HepG2 (cell line): ENCODE results near the gene C3orf18. TPM values are rescaled to one million over a fixed set of nuclear protein-coding genes. Genes with fewer than 3 reads are reported as not detected.

Source experiments
- ATAC-seq: fragments of 200-7000 bp; cut with Tn5 transposase; 3 replicates; pipeline ENCODE4 v1.9.1; 2020; ENCODE audit warnings: mild to moderate bottlenecking, moderate library complexity
- BruUV-seq: library from RNA; stranded (reverse); fragments of 400-500 nt; replicated peaks from 2 replicates; lab custom pipeline; 2021; lab: Mats Ljungman, UMichigan
- CTCF ChIA-PET: fragments of 300-600 bp; formaldehyde crosslinking; extraction: SDS; loops from one replicate; lab custom pipeline; 2021; ENCODE audit warnings: low total read pairs, inconsistent platforms, low intra/inter-chr PET ratio; lab: Yijun Ruan, JAX
- POLR2A ChIA-PET: fragments of 350-600 bp; sonication (Branson Sonifier 250); formaldehyde crosslinking; loops from one replicate; lab custom pipeline; 2020; ENCODE audit warnings: antibody characterized with exemption, inconsistent platforms; lab: Yijun Ruan, JAX
- DNase-seq: peaks from one replicate; pipeline ENCODE4 v3.0.0-alpha.2; 2015; ENCODE audit warnings: low spot score
- FAIRE-seq: peaks from 3 replicates; lab custom pipeline; 2011; peaks lifted over from hg19 to GRCh38; lab: Jason Lieb, UNC
- H2AFZ ChIP-seq: one replicate; pipeline ENCODE4 v1.6.1; 2011; ENCODE audit warnings: low read length, inconsistent platforms
- H3K27ac ChIP-seq: fragments of 300-600 bp; 3 replicates; pipeline ENCODE4 v1.8.0; 2011; ENCODE audit warnings: mixed run types, mild to moderate bottlenecking, mixed read lengths, low read length, inconsistent platforms; ENCODE audit not compliant: insufficient read depth; ENCODE audit errors: extremely low read length
- H3K27me3 ChIP-seq, 2 experiments: fragments of 200-600 bp in 1 of 2; 2 replicates in 1 of 2; 3 replicates in 1 of 2; pipeline versions ENCODE4 v1.6.0 to v1.8.0; 2011; ENCODE audit warnings: low read length in 2 of 2, mild to moderate bottlenecking in 2 of 2, moderate library complexity in 2 of 2, inconsistent platforms in 1 of 2; ENCODE audit not compliant: insufficient read depth in 2 of 2, control insufficient read depth in 1 of 2
- H3K36me3 ChIP-seq, 2 experiments: fragments of 200-600 bp in 1 of 2; replicated peaks in 1 of 2; 2 replicates in 1 of 2; 3 replicates in 1 of 2; pipeline versions ENCODE4 v1.5.1 to v1.8.0; 2011; ENCODE audit warnings: low read length in 2 of 2, inconsistent platforms in 1 of 2; ENCODE audit not compliant: insufficient read depth in 2 of 2, control insufficient read depth in 1 of 2
- H3K4me1 ChIP-seq: 2 replicates; pipeline ENCODE4 v1.5.1; 2012; ENCODE audit warnings: low read length, inconsistent platforms; ENCODE audit not compliant: insufficient read depth
- H3K4me2 ChIP-seq: 2 replicates; pipeline ENCODE4 v1.6.0; 2011; ENCODE audit warnings: low read depth, low read length, inconsistent platforms
- H3K4me3 ChIP-seq, 3 experiments: fragments of 200-600 bp in 1 of 3; sonication (generic), shearing (Covaris generic) in 1 of 3; replicated peaks in 1 of 3; 2 replicates each; pipeline ENCODE4 v1.5.1; 2011 to 2016; ENCODE audit warnings: low read length in 3 of 3, inconsistent platforms in 2 of 3, low read depth in 2 of 3, mild to moderate bottlenecking in 2 of 3, control low read depth in 1 of 3, mixed read lengths in 1 of 3; ENCODE audit not compliant: insufficient read depth in 1 of 3
- H3K79me2 ChIP-seq: one replicate; pipeline ENCODE4 v1.6.1; 2011; ENCODE audit warnings: low read length, inconsistent platforms; ENCODE audit not compliant: insufficient read depth
- H3K9ac ChIP-seq: 2 replicates; pipeline ENCODE4 v1.6.0; 2011; ENCODE audit warnings: mild to moderate bottlenecking, low read depth, low read length, inconsistent platforms; ENCODE audit not compliant: insufficient read depth
- H3K9me3 ChIP-seq: 2 replicates; pipeline ENCODE4 v1.5.1; 2012; ENCODE audit warnings: mild to moderate bottlenecking, low read length
- H4K20me1 ChIP-seq: 2 replicates; pipeline ENCODE4 v1.6.0; 2011; ENCODE audit warnings: inconsistent platforms, mild to moderate bottlenecking, low read length, moderate library complexity; ENCODE audit not compliant: insufficient read depth
- ARHGAP35 ChIP-seq: sonication (generic); formaldehyde crosslinking; IDR thresholded peaks from 2 replicates; pipeline ENCODE4 v1.9.0; 2022; ENCODE audit warnings: mild to moderate bottlenecking, inconsistent platforms, moderate library complexity, missing genetic modification reagents, borderline replicate concordance
- EHMT2 ChIP-seq: fragments of 200-600 bp; sonication (generic); IDR thresholded peaks from 2 replicates; pipeline ENCODE4 v1.7.0; 2017; ENCODE audit warnings: antibody characterized with exemption, low read depth, low read length, borderline replicate concordance
- FOXA3 ChIP-seq: IDR thresholded peaks from 2 replicates; pipeline ENCODE4 v1.6.1; 2016; ENCODE audit warnings: missing genetic modification reagents, missing compliant biosample characterization
- IRX3 ChIP-seq: sonication (generic); formaldehyde crosslinking; IDR thresholded peaks from 2 replicates; pipeline ENCODE4 v1.8.1; 2023; ENCODE audit warnings: mild to moderate bottlenecking, low read depth, missing genetic modification reagents, borderline replicate concordance
- JUN ChIP-seq: sonication (generic); formaldehyde crosslinking; IDR thresholded peaks from 2 replicates; pipeline ENCODE4 v1.4.0; 2020; ENCODE audit warnings: mild to moderate bottlenecking, missing genetic modification reagents
- RAD21 ChIP-seq: fragments of 450-650 bp; formaldehyde crosslinking; IDR thresholded peaks from 2 replicates; pipeline ENCODE4 v1.5.0; 2020; ENCODE audit warnings: mild to moderate bottlenecking
- SALL2 ChIP-seq: sonication (generic); formaldehyde crosslinking; IDR thresholded peaks from 2 replicates; pipeline ENCODE4 v1.8.1; 2023; ENCODE audit warnings: mild to moderate bottlenecking, missing genetic modification reagents, inconsistent platforms
- TBP ChIP-seq: sonication (generic); formaldehyde crosslinking; IDR thresholded peaks from 2 replicates; pipeline ENCODE4 v1.5.0; 2020; ENCODE audit warnings: missing genetic modification reagents
- ZBTB3 ChIP-seq: sonication (generic); formaldehyde crosslinking; IDR thresholded peaks from 2 replicates; pipeline ENCODE4 v1.4.0; 2020; ENCODE audit warnings: low read depth, mild to moderate bottlenecking, moderate library complexity, missing genetic modification reagents, borderline replicate concordance
- ZMYM4 ChIP-seq: sonication (generic); formaldehyde crosslinking; IDR thresholded peaks from 2 replicates; pipeline ENCODE4 v1.8.1; 2023; ENCODE audit warnings: mild to moderate bottlenecking, missing genetic modification reagents
- ZNF710 ChIP-seq: sonication (generic); formaldehyde crosslinking; IDR thresholded peaks from 2 replicates; pipeline ENCODE4 v1.5.0; 2020; ENCODE audit warnings: mild to moderate bottlenecking, missing genetic modification reagents, borderline replicate concordance
- ZNF737 ChIP-seq: sonication (generic); formaldehyde crosslinking; IDR thresholded peaks from 2 replicates; pipeline ENCODE4 v1.5.0; 2020; ENCODE audit warnings: missing genetic modification reagents, mild to moderate bottlenecking, borderline replicate concordance
- ZNF780A ChIP-seq: sonication (generic); formaldehyde crosslinking; IDR thresholded peaks from 2 replicates; pipeline ENCODE4 v1.8.0; 2022; ENCODE audit warnings: mild to moderate bottlenecking, missing genetic modification reagents, moderate library complexity
- WGBS: methylation state at CpG from one replicate; pipeline ENCODE4 v1.1.6; 2017; ENCODE audit warnings: low lambda C conversion rate; 5-methylcytosine and 5-hydroxymethylcytosine counted together
- in situ Hi-C: cut with HindIII; loops from 2 replicates; pipeline ENCODE4 v1.10.0; 2017; ENCODE audit warnings: low pct_unique_long_range_greater_than_20kb; ENCODE audit not compliant: extremely low pct_ligation_motif_present
- intact Hi-C: fragments of 100-400 bp; cut with micrococcal nuclease; formaldehyde crosslinking; loops from one replicate; pipeline ENCODE4 v1.10.0; 2022; ENCODE audit not compliant: unreplicated experiment
- polyA plus RNA-seq, 8 experiments: library from polyadenylated mRNA; depleted of rRNA in 3 of 8; stranded (reverse) in 7 of 8; unstranded in 1 of 8; fragments of >200 nt; fragmentation: Illumina TruSeq in 4 of 8; extraction: Trizol in 4 of 8; gene quantifications; 2 replicates each; pipeline versions ENCODE4 v1.2.1 to v1.2.3, GENCODE V29; 2011 to 2016; ENCODE audit warnings: low read depth in 4 of 8, missing spikeins in 1 of 8, mixed read lengths in 1 of 8; ENCODE audit not compliant: insufficient read depth in 1 of 8
- total RNA-seq, 5 experiments: library from RNA; depleted of rRNA; stranded (reverse); fragments of >200 nt; fragmentation: Illumina TruSeq; extraction: Trizol; gene quantifications; 2 replicates each; pipeline ENCODE4 v1.2.3, GENCODE V29; 2016; ENCODE audit warnings: low read depth in 1 of 5

Gene C3orf18
- total and polyA plus RNA-seq, 2 of the 13 experiments (the other 11 are each of a cell fraction or from before 2014, with no cell fraction given) = 1.6 to 4.8 TPM

GRCh38 chr3:50572801-50573371 is 5.3 kb upstream of the C3orf18 start:
- POLR2A ChIA-PET = interaction anchor here (0.9 to 1.5 kb wide), 3 partner anchors 28 to 40 kb away, joined by 3 to 9 read pairs (median 4); partner anchors contain the start of gene CISH
- no peak overlapping the region for H3K4me3 ChIP-seq
- no peak overlapping the region for H2AFZ ChIP-seq
- 90% methylated on average over 4 of the region's 4 CpGs for WGBS
- no peak for FAIRE-seq
- H3K27ac ChIP-seq = no peak overlapping the region
- TF ChIP-seq ARHGAP35 (CRISPR knock-in tag) = no peak
- no peak for TF ChIP-seq IRX3 (CRISPR knock-in tag)
- TF ChIP-seq SALL2 (CRISPR knock-in tag) = no peak
- no peak for TF ChIP-seq ZNF780A
- TF ChIP-seq EHMT2 = no peak
- TF ChIP-seq ZMYM4 = no peak
- H3K27me3 ChIP-seq = no peaks in the 10 kb centered on the region; a peak in 1 of 5 replicates
- in situ Hi-C loops = loop anchor here (5.0 kb wide), 3 partner anchors 39 to 809 kb away; partner anchors contain the start of gene CISH
- peaks cover 42% of the 10 kb centered on the region for H3K4me1 ChIP-seq
- no peak for DNase-seq
- no peaks in the 10 kb centered on the region for H3K9me3 ChIP-seq
- intact Hi-C loops = loop anchor here (1.0 to 2.0 kb wide), 2 partner anchors 16 to 41 kb away; no protein-coding TSS in a partner anchor
- no peaks in the 10 kb centered on the region for H3K79me2 ChIP-seq
- no peaks in the 10 kb centered on the region; a peak in 2 of 5 replicates for H3K36me3 ChIP-seq
- BruUV-seq = no TSS peak
- no peak overlapping the region for H3K4me2 ChIP-seq
- no peaks in the 10 kb centered on the region for H4K20me1 ChIP-seq
- no peak for ATAC-seq
- no peak overlapping the region for H3K9ac ChIP-seq
- CTCF ChIA-PET = interaction anchor here (1.5 to 7.2 kb wide), 2 partner anchors 41 to 80 kb away, joined by 4 to 182 read pairs; partner anchors contain the start of genes CISH and MAPKAPK3

GRCh38 chr3:50572158-50572557 is 4.6 kb upstream of the C3orf18 start:
- no peaks in the 10 kb centered on the region for H3K9me3 ChIP-seq
- H3K4me1 ChIP-seq = peaks cover 47% of the 10 kb centered on the region
- BruUV-seq = no TSS peak
- H3K4me2 ChIP-seq = no peak overlapping the region
- no peak overlapping the region for H3K27ac ChIP-seq
- POLR2A ChIA-PET = interaction anchor here (0.9 to 2.3 kb wide), 5 partner anchors 17 to 44 kb away, joined by 3 to 12 read pairs (median 4); partner anchors contain the start of gene CISH
- intact Hi-C loops = loop anchor here (1.0 to 2.0 kb wide), 2 partner anchors 17 to 42 kb away; no protein-coding TSS in a partner anchor
- no peaks in the 10 kb centered on the region for H3K79me2 ChIP-seq
- H3K27me3 ChIP-seq = peaks cover 0 to 1% of the 10 kb centered on the region in 2 experiments; a peak in 1 of 5 replicates
- FAIRE-seq (peak; percentile 94), DNase-seq (peak; percentile 66), ATAC-seq (peak; percentile 47)
- in situ Hi-C loops = loop anchor here (5.0 kb wide), 3 partner anchors 40 to 810 kb away; partner anchors contain the start of gene CISH
- no CpG with 5 or more reads among the region's 1 CpG for WGBS
- H4K20me1 ChIP-seq = no peaks in the 10 kb centered on the region
- H3K36me3 ChIP-seq = no peaks in the 10 kb centered on the region; a peak in 2 of 5 replicates
- no peak overlapping the region for H3K9ac ChIP-seq
- no peak overlapping the region for H3K4me3 ChIP-seq
- H2AFZ ChIP-seq = no peak overlapping the region
- CTCF ChIA-PET = interaction anchor here (1.5 to 7.2 kb wide), 2 partner anchors 42 to 81 kb away, joined by 4 to 182 read pairs; partner anchors contain the start of genes CISH and MAPKAPK3
- TF ChIP-seq FOXA3 (CRISPR knock-in tag) (no peak), ZNF737 (CRISPR knock-in tag) (no peak), ZBTB3 (no peak), RAD21 (CRISPR knock-in tag) (peak; percentile 97), TBP (CRISPR knock-in tag) (no peak), ZNF710 (CRISPR knock-in tag) (peak; percentile 59; the same call in 1 of the 2 replicates), JUN (no peak)
